Trophoblast cell (in vitro differentiated cells and primary cell): Measurements from ENCODE around the gene ZNF831.

Experiments used
- DNase-seq, 2 donors: peaks; one replicate each; pipeline ENCODE4 v3.0.0-alpha.2; 2016
- H2AFZ ChIP-seq: 2 replicates; pipeline ENCODE4 v1.6.1; 2013; ENCODE audit warnings: low read length, moderate library complexity, mild to moderate bottlenecking; ENCODE audit not compliant: insufficient read depth, poor library complexity
- H2AK5ac ChIP-seq: 2 replicates; pipeline ENCODE4 v1.6.1; 2013; ENCODE audit warnings: mild to moderate bottlenecking, low read length
- H2BK120ac ChIP-seq: 2 replicates; pipeline ENCODE4 v1.6.1; 2013; ENCODE audit warnings: low read length, mild to moderate bottlenecking, moderate library complexity; ENCODE audit not compliant: insufficient read depth, poor library complexity
- H2BK12ac ChIP-seq: 2 replicates; pipeline ENCODE4 v1.6.1; 2013; ENCODE audit warnings: mild to moderate bottlenecking, low read length, moderate library complexity
- H2BK5ac ChIP-seq: 2 replicates; pipeline ENCODE4 v1.6.1; 2013; ENCODE audit warnings: low read length, low read depth, moderate library complexity, mild to moderate bottlenecking; ENCODE audit not compliant: poor library complexity
- H3K14ac ChIP-seq: 2 replicates; pipeline ENCODE4 v1.6.1; 2013; ENCODE audit warnings: mild to moderate bottlenecking, low read length
- H3K18ac ChIP-seq: 2 replicates; pipeline ENCODE4 v1.6.1; 2013; ENCODE audit warnings: mild to moderate bottlenecking, low read length
- H3K23ac ChIP-seq: 2 replicates; pipeline ENCODE4 v1.6.1; 2013; ENCODE audit warnings: low read length
- H3K27ac ChIP-seq: 2 replicates; pipeline ENCODE4 v1.5.1; 2013; ENCODE audit warnings: low read depth, mild to moderate bottlenecking, inconsistent platforms, low read length, moderate library complexity
- H3K27me3 ChIP-seq: 2 replicates; pipeline ENCODE4 v1.6.1; 2013; ENCODE audit warnings: inconsistent platforms, mild to moderate bottlenecking, low read length, moderate library complexity; ENCODE audit not compliant: insufficient read depth
- H3K36me3 ChIP-seq, 2 experiments: 1 replicate in 1 of 2; 2 replicates in 1 of 2; pipeline ENCODE4 v1.6.1; 2013; ENCODE audit warnings: low read length in 2 of 2, mild to moderate bottlenecking in 2 of 2, moderate library complexity in 1 of 2; ENCODE audit not compliant: insufficient read depth in 2 of 2, control insufficient read depth in 1 of 2
- H3K4ac ChIP-seq: 2 replicates; pipeline ENCODE4 v1.6.1; 2013; ENCODE audit warnings: low read depth, mild to moderate bottlenecking, low read length, moderate library complexity
- H3K4me1 ChIP-seq, 2 experiments: 1 replicate in 1 of 2; 2 replicates in 1 of 2; pipeline ENCODE4 v1.6.1; 2013; ENCODE audit warnings: low read length in 2 of 2, mild to moderate bottlenecking in 2 of 2, moderate library complexity in 1 of 2; ENCODE audit not compliant: insufficient read depth in 2 of 2, control insufficient read depth in 1 of 2
- H3K4me2 ChIP-seq: 2 replicates; pipeline ENCODE4 v1.6.1; 2013; ENCODE audit warnings: inconsistent platforms, mild to moderate bottlenecking, low read length, moderate library complexity
- H3K4me3 ChIP-seq: 2 replicates; pipeline ENCODE4 v1.5.1; 2013; ENCODE audit warnings: mild to moderate bottlenecking, low read depth, low read length, inconsistent platforms
- H3K79me1 ChIP-seq: one replicate; pipeline ENCODE4 v1.6.1; 2013; ENCODE audit warnings: low read length
- H3K79me2 ChIP-seq: 2 replicates; pipeline ENCODE4 v1.6.1; 2013; ENCODE audit warnings: low read length, mild to moderate bottlenecking; ENCODE audit not compliant: control insufficient read depth, insufficient read depth, poor library complexity
- H3K9ac ChIP-seq: 2 replicates; pipeline ENCODE4 v1.6.1; 2013; ENCODE audit warnings: mild to moderate bottlenecking, low read length
- H3K9me3 ChIP-seq: 2 replicates; pipeline ENCODE4 v1.6.1; 2013; ENCODE audit warnings: low read depth, mild to moderate bottlenecking, control low read depth, inconsistent platforms, low read length; ENCODE audit not compliant: insufficient read depth
- H4K12ac ChIP-seq: 2 replicates; pipeline ENCODE4 v1.6.1; 2013; ENCODE audit warnings: low read depth, mild to moderate bottlenecking, low read length, moderate library complexity
- H4K8ac ChIP-seq: 2 replicates; pipeline ENCODE4 v1.6.1; 2013; ENCODE audit warnings: low read depth, mild to moderate bottlenecking, low read length, moderate library complexity
- H4K91ac ChIP-seq: one replicate; pipeline ENCODE4 v1.6.1; 2013; ENCODE audit warnings: low read depth, mild to moderate bottlenecking, low read length, moderate library complexity
- WGBS: extraction: QIAGEN DNeasy Blood & Tissue Kit; methylation state at CpG from one replicate; pipeline ENCODE4 v1.1.7; 2013; ENCODE audit warnings: missing lambda C conversion rate; ENCODE audit not compliant: insufficient read length, insufficient coverage; ENCODE audit errors: extremely low coverage; 5-methylcytosine and 5-hydroxymethylcytosine counted together

ZNF831 gene

DNA sequence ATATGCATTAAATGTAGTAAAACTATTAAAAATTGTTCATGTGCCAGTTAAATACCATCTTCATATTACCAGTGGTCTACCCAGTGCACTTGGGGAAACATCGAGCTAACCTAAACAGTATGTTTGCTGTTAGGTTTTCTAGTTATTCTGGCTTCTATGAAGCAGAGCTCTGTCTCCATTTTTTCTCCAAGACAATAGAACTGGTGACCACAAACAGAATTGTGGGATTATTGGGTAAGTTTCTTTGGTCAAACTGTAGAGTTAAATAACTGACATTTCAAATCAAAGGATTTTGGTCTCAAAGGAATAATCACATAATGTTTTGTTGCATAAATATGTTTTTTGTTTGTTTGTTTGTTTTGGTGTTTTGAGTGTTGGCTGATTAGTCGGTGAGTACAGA is 96.3 kb downstream of the ZNF831 start:
- no peak overlapping the region for H4K12ac ChIP-seq
- no peak overlapping the region for H3K4me2 ChIP-seq
- peaks cover 1% of the 10 kb centered on the region for H3K27me3 ChIP-seq
- H3K27ac ChIP-seq = no peak overlapping the region
- H2BK120ac ChIP-seq = no peak overlapping the region
- H2BK12ac ChIP-seq = no peak overlapping the region
- H2AFZ ChIP-seq = no peak overlapping the region
- no peaks in the 10 kb centered on the region for H3K79me1 ChIP-seq
- H3K18ac ChIP-seq = no peak overlapping the region
- no peaks in the 10 kb centered on the region for H3K79me2 ChIP-seq
- H3K4me3 ChIP-seq = no peak overlapping the region
- no peak overlapping the region for H3K23ac ChIP-seq
- no peak overlapping the region for H4K8ac ChIP-seq
- H4K91ac ChIP-seq = no peak overlapping the region
- 75% methylated on average over 1 of the region's 2 CpGs for WGBS
- H3K9me3 ChIP-seq = no peaks in the 10 kb centered on the region
- H3K4ac ChIP-seq = no peak overlapping the region
- no peak overlapping the region for H2BK5ac ChIP-seq
- no peak overlapping the region for H3K9ac ChIP-seq
- H3K4me1 ChIP-seq = no peaks in the 10 kb centered on the region
- H2AK5ac ChIP-seq = no peak overlapping the region
- H3K14ac ChIP-seq = no peak overlapping the region
- H3K36me3 ChIP-seq = no peaks in the 10 kb centered on the region
- no peak for DNase-seq

GRCh38 chr20:59265298-59265697 is 101.7 kb downstream of the ZNF831 start:
- Histone ChIP-seq H3K79me2 (no peaks in the 10 kb centered on the region), H3K4ac (no peak overlapping the region), H3K27me3 (peaks cover 4% of the 10 kb centered on the region), H3K4me1 (no peaks in the 10 kb centered on the region), H4K91ac (no peak overlapping the region), H3K79me1 (no peaks in the 10 kb centered on the region), H3K14ac (no peak overlapping the region), H3K9me3 (no peaks in the 10 kb centered on the region), H2AFZ (no peak overlapping the region), H3K23ac (no peak overlapping the region), H3K9ac (no peak overlapping the region), H3K18ac (no peak overlapping the region), H3K36me3 (no peaks in the 10 kb centered on the region), H3K27ac (no peak overlapping the region), H3K4me3 (no peak overlapping the region), H2BK5ac (no peak overlapping the region), H4K12ac (no peak overlapping the region), H4K8ac (no peak overlapping the region), H2AK5ac (no peak overlapping the region), H2BK12ac (no peak overlapping the region), H2BK120ac (no peak overlapping the region), H3K4me2 (no peak overlapping the region)
- DNase-seq = no peak

GRCh38 chr20:59268870-59269269 is 105.2 kb downstream of the ZNF831 start:
- Histone ChIP-seq H3K4me2 (no peak overlapping the region), H3K79me2 (no peaks in the 10 kb centered on the region), H3K36me3 (no peaks in the 10 kb centered on the region), H2BK12ac (no peak overlapping the region), H3K4me1 (no peaks in the 10 kb centered on the region), H4K8ac (no peak overlapping the region), H3K4me3 (no peak overlapping the region), H3K4ac (no peak overlapping the region), H4K12ac (no peak overlapping the region), H4K91ac (no peak overlapping the region), H2BK120ac (no peak overlapping the region), H3K27me3 (peaks cover 4% of the 10 kb centered on the region), H3K27ac (no peak overlapping the region), H2BK5ac (no peak overlapping the region), H3K79me1 (no peaks in the 10 kb centered on the region), H3K23ac (no peak overlapping the region), H3K14ac (no peak overlapping the region), H2AK5ac (no peak overlapping the region), H3K18ac (no peak overlapping the region), H3K9me3 (no peaks in the 10 kb centered on the region), H2AFZ (no peak overlapping the region), H3K9ac (no peak overlapping the region)
- DNase-seq = no peak
- no CpG with 5 or more reads among the region's 3 CpGs for WGBS

- H2BK5ac ChIP-seq = no peak overlapping the region
- no peak overlapping the region for H3K18ac ChIP-seq
- H3K79me1 ChIP-seq = no peaks in the 10 kb centered on the region
- H3K4me2 ChIP-seq = no peak overlapping the region
- H3K27me3 ChIP-seq = peaks cover 4% of the 10 kb centered on the region
- H4K12ac ChIP-seq = no peak overlapping the region
- H2BK120ac ChIP-seq = no peak overlapping the region
- H3K27ac ChIP-seq = no peak overlapping the region
- H2AFZ ChIP-seq = no peak overlapping the region
- no peaks in the 10 kb centered on the region for H3K36me3 ChIP-seq
- H4K91ac ChIP-seq = no peak overlapping the region
- DNase-seq = no peak
- no peak overlapping the region for H2BK12ac ChIP-seq
- no peak overlapping the region for H3K14ac ChIP-seq
- no peak overlapping the region for H3K9ac ChIP-seq
- no peaks in the 10 kb centered on the region for H3K79me2 ChIP-seq
- no peaks in the 10 kb centered on the region for H3K9me3 ChIP-seq
- H4K8ac ChIP-seq = no peak overlapping the region
- WGBS = no CpG with 5 or more reads among the region's 4 CpGs
- no peak overlapping the region for H3K4ac ChIP-seq
- no peaks in the 10 kb centered on the region for H3K4me1 ChIP-seq
- no peak overlapping the region for H3K4me3 ChIP-seq
- H2AK5ac ChIP-seq = no peak overlapping the region
- H3K23ac ChIP-seq = no peak overlapping the region
These were observed 105.9 kb downstream of the ZNF831 start for GRCh38 chr20:59269411-59270025.
